BLaER1 treated with 17β-estradiol and CSF1 and Interleukin-3, amounts not matched to agents 10 nM and 100 nM (cell line): ENCODE data around the gene CCDC90B.
"Not testable (repeated sequence)": the region's sequence is repeated elsewhere in the genome, so short reads cannot be mapped to it uniquely, and the experiment has no call there.

Experiments
- H3K27ac ChIP-seq, 11 experiments: shearing (Covaris generic); formaldehyde crosslinking; 2 replicates each; pipeline ENCODE4 v1.8.1; 2022
- H3K27me3 ChIP-seq, 11 experiments: shearing (Covaris generic); formaldehyde crosslinking; 2 replicates each; pipeline ENCODE4 v1.8.1; 2022
- H3K36me3 ChIP-seq, 11 experiments: shearing (Covaris generic); formaldehyde crosslinking; 2 replicates each; pipeline ENCODE4 v1.8.1; 2022
- H3K4me1 ChIP-seq, 10 experiments: shearing (Covaris generic); formaldehyde crosslinking; 2 replicates each; pipeline ENCODE4 v1.8.1; 2022
- H3K4me2 ChIP-seq, 11 experiments: shearing (Covaris generic); formaldehyde crosslinking; 2 replicates each; pipeline ENCODE4 v1.8.1; 2022
- H3K4me3 ChIP-seq, 10 experiments: shearing (Covaris generic); formaldehyde crosslinking; 2 replicates each; pipeline ENCODE4 v1.8.1; 2022
- H3K9ac ChIP-seq, 11 experiments: shearing (Covaris generic); formaldehyde crosslinking; 2 replicates each; pipeline ENCODE4 v1.8.1; 2022
- H3K9me3 ChIP-seq, 11 experiments: shearing (Covaris generic); formaldehyde crosslinking; replicated peaks in 1 of 11; 2 replicates each; pipeline ENCODE4 v1.8.1; 2022
- H4K20me1 ChIP-seq, 11 experiments: shearing (Covaris generic); formaldehyde crosslinking; 2 replicates each; pipeline ENCODE4 v1.8.1; 2022
- Cebpa-rat ChIP-seq, 11 experiments: shearing (Covaris generic); IDR thresholded peaks; 2 replicates each; pipeline ENCODE4 v1.8.1; 2022

The CCDC90B gene

DNA sequence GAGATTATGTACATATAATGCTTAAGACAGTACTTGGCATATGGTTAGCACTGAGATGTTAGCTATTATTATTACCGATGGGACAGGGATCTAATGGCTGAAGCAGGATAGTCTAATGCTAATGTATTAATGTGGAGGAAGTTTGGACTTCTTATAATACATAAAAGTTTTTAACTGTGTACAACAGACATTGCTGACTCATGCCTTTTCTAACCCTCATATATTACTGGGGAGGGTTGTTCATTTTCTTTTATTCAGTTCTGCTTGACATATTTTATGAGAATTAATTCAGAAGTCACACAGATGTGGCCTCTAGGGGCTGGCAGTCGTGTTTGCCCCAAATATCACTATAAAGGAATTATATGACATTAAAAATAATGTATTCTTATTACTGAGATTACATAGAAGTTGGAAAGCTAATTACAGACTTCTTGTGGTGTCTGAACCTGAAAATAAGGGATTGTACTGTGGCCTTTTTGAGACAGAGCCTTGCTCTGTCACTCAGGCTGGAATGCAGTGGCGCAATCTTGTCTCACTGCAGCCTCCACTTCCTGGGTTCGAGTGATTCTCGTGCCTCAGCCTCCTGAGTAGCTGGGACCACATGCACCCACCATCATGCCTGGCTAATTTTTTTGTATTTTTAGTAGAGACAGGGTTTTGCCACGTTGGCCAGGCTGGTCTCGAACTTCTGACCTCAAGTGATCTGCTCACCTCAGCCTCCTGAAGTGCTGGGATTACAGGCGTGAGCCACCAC is 10.1 kb downstream of the CCDC90B start:
- no peak overlapping the region for H3K27ac ChIP-seq
- H4K20me1 ChIP-seq, result peaks cover 0 to 10% (median 0%) of the 10 kb centered on the region in 11 experiments; a peak in 4 of 22 replicates
- no peak for TF ChIP-seq Cebpa-rat (IDR thresholded peaks at IDR 0.05)
- H3K36me3 ChIP-seq, result peaks cover 49 to 94% (median 75%) of the 10 kb centered on the region in 11 experiments
- peaks cover 5 to 13% (median 10%) of the 10 kb centered on the region in 11 experiments; a peak in 20 of 22 replicates for H3K9me3 ChIP-seq
- no peak overlapping the region for H3K9ac ChIP-seq
- H3K4me2 ChIP-seq, result no peak overlapping the region
- no peaks in the 10 kb centered on the region for H3K4me1 ChIP-seq
- H3K27me3 ChIP-seq, result no peaks in the 10 kb centered on the region
- no peak overlapping the region for H3K4me3 ChIP-seq

DNA sequence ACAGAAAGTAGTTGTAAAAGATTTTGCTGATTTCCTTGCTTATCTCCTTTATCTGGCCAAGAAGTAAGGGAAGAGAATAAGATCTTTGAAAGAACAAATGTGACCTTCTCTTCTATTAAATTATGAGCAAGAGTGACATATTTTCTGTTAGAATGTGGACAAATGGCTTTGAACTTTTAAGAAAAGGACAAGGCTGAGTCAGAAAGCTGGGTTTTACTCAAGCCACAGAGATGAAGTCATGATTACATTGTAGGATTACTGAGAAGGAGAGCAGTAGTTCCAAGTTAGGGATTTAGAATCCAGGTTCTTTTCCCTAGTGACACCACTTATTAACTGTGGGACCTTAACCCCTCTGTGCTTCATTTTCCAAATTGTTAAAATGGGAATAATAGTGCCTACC is 13.5 kb downstream of the CCDC90B start:
- no peak for TF ChIP-seq Cebpa-rat (IDR thresholded peaks at IDR 0.05)
- Histone ChIP-seq H4K20me1 (peaks cover 0 to 7% (median 0%) of the 10 kb centered on the region in 11 experiments; a peak in 3 of 22 replicates), H3K4me2 (no peak overlapping the region), H3K9ac (no peak overlapping the region), H3K27me3 (no peaks in the 10 kb centered on the region), H3K27ac (no peak overlapping the region), H3K36me3 (peaks cover 41 to 80% (median 62%) of the 10 kb centered on the region in 11 experiments), H3K4me3 (no peak overlapping the region), H3K4me1 (no peaks in the 10 kb centered on the region), H3K9me3 (peaks cover 5 to 13% (median 10%) of the 10 kb centered on the region in 11 experiments; a peak in 20 of 22 replicates)

DNA sequence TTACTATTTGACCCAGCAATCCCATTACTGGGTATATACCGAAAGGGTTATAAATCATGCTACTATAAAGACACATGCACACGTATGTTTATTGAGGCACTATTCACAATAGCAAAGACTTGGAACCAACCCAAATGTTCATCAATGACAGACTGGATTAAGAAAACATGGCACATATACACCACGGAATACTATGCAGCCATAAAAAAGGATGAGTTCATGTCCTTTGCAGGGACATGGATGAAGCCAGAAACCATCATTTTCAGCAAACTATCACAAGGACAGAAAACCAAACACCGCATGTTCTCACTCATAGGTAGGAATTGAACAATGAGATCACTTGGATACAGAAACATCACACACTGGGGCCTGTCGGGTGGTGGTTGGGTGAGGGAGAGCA is 14.4 kb downstream of the CCDC90B start:
- H3K27ac ChIP-seq, H3K4me1 ChIP-seq, H4K20me1 ChIP-seq, H3K4me3 ChIP-seq, H3K27me3 ChIP-seq, H3K9ac ChIP-seq, H3K4me2 ChIP-seq: not testable (repeated sequence)
- H3K36me3 ChIP-seq, result peaks cover 35 to 80% (median 60%) of the 10 kb centered on the region in 11 experiments
- H3K9me3 ChIP-seq, result peaks cover 5 to 13% (median 10%) of the 10 kb centered on the region in 11 experiments; a peak in 20 of 22 replicates

DNA sequence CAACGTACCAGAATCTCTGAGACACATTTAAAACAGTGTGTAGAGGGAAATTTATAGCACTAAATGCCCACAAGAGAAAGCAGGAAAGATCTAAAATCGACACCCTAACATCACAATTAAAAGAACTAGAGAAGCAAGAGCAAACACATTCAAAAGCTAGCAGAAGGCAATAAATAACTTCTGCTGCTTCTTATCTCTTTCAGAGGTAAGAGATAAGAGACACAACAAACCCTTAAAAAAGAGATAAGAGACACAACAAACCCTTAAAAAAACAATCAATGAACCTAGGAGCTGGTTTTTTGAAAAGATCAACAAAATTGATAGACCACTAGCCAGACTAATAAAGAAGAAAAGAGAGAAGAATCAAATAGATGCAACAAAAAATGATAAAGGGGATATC is 17.1 kb downstream of the CCDC90B start:
- H3K4me3 ChIP-seq, H3K9ac ChIP-seq, H3K27ac ChIP-seq, H3K4me1 ChIP-seq, H4K20me1 ChIP-seq, H3K27me3 ChIP-seq, H3K4me2 ChIP-seq: not testable (repeated sequence)
- H3K36me3 ChIP-seq, result peaks cover 47 to 79% (median 60%) of the 10 kb centered on the region in 11 experiments
- peaks cover 5 to 18% (median 10%) of the 10 kb centered on the region in 11 experiments; a peak in 20 of 22 replicates for H3K9me3 ChIP-seq

DNA sequence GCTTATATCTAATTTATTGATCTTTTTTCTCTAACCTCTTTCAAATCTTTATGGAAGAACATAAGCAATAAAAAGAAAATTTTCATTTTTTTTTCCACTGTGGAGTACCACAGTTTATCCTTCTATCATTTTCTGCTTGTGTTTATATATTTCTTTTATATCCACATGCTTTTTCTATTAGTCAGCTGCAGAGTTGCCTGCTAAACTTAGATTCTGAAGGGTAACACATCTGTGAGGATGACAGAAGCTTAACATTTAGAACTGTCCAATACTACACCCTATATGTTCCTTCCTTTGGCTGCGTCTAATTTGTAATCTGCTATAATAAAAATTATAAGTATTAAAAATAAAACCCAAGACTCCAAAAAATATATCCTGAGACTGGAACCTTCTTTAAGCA is 20.8 kb downstream of the CCDC90B start:
- no peak for TF ChIP-seq Cebpa-rat (IDR thresholded peaks at IDR 0.05)

DNA sequence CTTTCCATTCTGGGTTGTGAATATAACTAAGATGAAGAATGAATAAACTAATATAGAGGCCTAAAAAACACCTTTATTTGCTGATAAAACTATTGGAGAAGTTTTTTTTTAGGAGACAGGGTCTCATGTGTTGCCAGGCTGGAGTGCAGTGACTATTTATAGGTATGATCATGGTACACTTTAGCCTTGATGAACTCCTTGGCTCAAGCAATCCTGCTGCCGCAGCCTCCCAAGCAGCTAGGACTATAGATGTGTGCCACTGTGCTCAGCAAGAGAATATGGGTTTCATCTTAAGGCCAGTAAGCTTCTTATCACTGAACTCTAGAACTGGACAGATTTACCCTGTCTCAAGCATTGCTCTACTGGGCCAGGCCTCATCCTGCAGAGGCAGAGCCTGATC is 26.6 kb downstream of the CCDC90B start:
- TF ChIP-seq Cebpa-rat (IDR thresholded peaks at IDR 0.05), result no peak

More for the DNA sequence above, 20.8 kb downstream of the CCDC90B start:
- H3K9ac ChIP-seq, result no peak overlapping the region
- peaks cover 45 to 81% (median 60%) of the 10 kb centered on the region in 11 experiments for H3K36me3 ChIP-seq
- H3K4me3 ChIP-seq, result no peak overlapping the region
- H3K27ac ChIP-seq, result no peak overlapping the region
- peaks cover 0 to 6% (median 0%) of the 10 kb centered on the region in 11 experiments; a peak in 4 of 22 replicates for H3K9me3 ChIP-seq
- no peaks in the 10 kb centered on the region for H3K27me3 ChIP-seq
- peaks cover 0 to 4% (median 0%) of the 10 kb centered on the region in 11 experiments; a peak in 2 of 22 replicates for H4K20me1 ChIP-seq
- no peaks in the 10 kb centered on the region for H3K4me1 ChIP-seq
- no peak overlapping the region for H3K4me2 ChIP-seq

DNA sequence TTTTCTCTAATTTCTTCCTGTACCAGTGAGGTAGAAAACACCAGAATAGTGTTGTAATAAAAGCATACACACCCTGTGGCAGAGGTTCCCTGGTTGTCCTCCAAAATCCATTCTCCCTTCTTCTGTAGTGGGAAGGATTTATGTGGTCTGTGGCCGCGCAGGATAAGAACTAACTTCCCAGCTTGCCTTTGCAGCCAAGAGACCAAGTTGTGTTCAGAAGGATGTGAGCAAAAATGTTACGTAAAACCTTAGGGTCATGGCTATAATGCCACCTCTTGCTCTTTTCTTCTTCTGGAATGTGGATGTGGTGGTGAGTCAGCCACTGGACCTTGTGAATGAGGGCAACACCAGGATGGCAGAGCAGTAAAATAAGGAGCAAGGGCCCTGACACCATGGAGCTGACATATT is 28.4 kb downstream of the CCDC90B start:
- TF ChIP-seq Cebpa-rat (IDR thresholded peaks at IDR 0.05), result no peak
- Histone ChIP-seq H3K4me3 (no peak overlapping the region), H3K27ac (no peak overlapping the region), H3K27me3 (no peaks in the 10 kb centered on the region), H3K4me1 (no peaks in the 10 kb centered on the region), H3K9me3 (no peaks in the 10 kb centered on the region), H4K20me1 (peaks cover 0 to 5% (median 0%) of the 10 kb centered on the region in 11 experiments; a peak in 1 of 22 replicates), H3K4me2 (no peak overlapping the region), H3K36me3 (peaks cover 45 to 91% (median 58%) of the 10 kb centered on the region in 11 experiments), H3K9ac (no peak overlapping the region)

More for the DNA sequence above, 26.6 kb downstream of the CCDC90B start:
- H3K9ac ChIP-seq, result no peak overlapping the region
- H4K20me1 ChIP-seq, result peaks cover 0 to 5% (median 0%) of the 10 kb centered on the region in 11 experiments; a peak in 1 of 22 replicates
- no peak overlapping the region for H3K4me3 ChIP-seq
- H3K4me2 ChIP-seq, result no peak overlapping the region
- no peaks in the 10 kb centered on the region for H3K9me3 ChIP-seq
- H3K27ac ChIP-seq, result no peak overlapping the region
- no peaks in the 10 kb centered on the region for H3K4me1 ChIP-seq
- H3K36me3 ChIP-seq, result peaks cover 62 to 95% (median 74%) of the 10 kb centered on the region in 11 experiments
- no peaks in the 10 kb centered on the region for H3K27me3 ChIP-seq

DNA sequence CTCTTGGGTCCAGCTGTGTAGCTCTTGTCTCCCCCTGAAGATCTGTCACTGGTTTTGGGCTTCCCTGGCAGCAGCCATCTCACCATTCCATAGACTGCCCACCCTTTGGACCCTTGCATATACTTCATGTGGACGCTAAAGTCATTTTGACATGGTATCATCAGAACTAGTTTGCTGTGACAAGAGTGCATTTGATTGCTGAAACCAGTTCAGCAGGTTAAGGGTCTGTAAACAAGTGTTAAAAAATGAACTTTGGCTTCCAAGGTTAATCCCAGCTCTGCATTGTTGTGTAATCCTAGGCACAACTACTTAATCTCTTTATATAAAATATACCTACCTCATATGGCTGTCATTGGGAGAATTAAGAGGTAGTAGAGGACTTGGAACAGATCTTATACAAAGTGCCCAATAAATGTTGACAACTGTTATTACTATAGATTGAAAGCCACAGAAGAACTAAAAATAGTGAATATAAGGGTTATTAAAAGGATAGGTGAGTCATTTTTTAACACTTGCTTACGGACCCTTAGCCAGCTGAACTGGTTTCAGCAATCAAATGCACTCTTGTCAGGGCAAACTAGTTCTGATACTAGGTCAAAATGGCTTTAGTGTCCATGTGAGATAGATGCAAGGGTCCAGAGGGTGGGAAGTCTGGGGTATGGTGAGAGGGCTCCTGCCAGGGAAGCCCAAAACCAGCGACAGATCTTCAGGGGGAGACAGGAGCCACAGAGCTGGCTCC is 29.4 kb downstream of the CCDC90B start:
- H3K27me3 ChIP-seq, result no peaks in the 10 kb centered on the region
- no peak overlapping the region for H3K9ac ChIP-seq
- H3K27ac ChIP-seq, result no peak overlapping the region
- H3K36me3 ChIP-seq, result peaks cover 42 to 91% (median 55%) of the 10 kb centered on the region in 11 experiments
- H3K4me1 ChIP-seq, result no peaks in the 10 kb centered on the region
- H3K4me3 ChIP-seq, result no peak overlapping the region
- H4K20me1 ChIP-seq, result peaks cover 0 to 5% (median 0%) of the 10 kb centered on the region in 11 experiments; a peak in 1 of 22 replicates
- H3K4me2 ChIP-seq, result no peak overlapping the region
- no peak for TF ChIP-seq Cebpa-rat (IDR thresholded peaks at IDR 0.05)
- H3K9me3 ChIP-seq, result no peaks in the 10 kb centered on the region

DNA sequence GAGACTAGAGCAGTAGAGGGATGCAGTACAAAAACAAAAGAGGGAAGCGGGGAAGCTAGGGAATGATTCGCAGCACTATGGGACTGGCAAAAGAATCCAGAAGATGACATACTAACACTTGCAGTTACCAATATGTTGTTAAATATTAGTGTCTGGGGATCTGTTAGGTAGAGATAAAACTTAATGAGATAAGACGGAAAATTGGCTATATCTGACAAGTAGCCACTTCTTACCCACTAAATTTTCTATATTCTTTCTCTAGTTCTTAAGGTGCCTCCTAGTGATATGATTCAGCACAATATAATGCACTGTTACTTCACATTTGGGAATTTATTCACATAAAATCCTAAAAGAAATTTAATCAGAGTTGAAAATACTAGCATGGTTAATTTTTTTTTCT is 30.8 kb downstream of the CCDC90B start:
- no peak overlapping the region for H3K9ac ChIP-seq
- no peaks in the 10 kb centered on the region for H3K4me1 ChIP-seq
- no peaks in the 10 kb centered on the region for H3K9me3 ChIP-seq
- peaks cover 36 to 78% (median 44%) of the 10 kb centered on the region in 11 experiments for H3K36me3 ChIP-seq
- H3K27ac ChIP-seq, result no peak overlapping the region
- no peaks in the 10 kb centered on the region for H3K27me3 ChIP-seq
- H3K4me2 ChIP-seq, result no peak overlapping the region
- H3K4me3 ChIP-seq, result no peak overlapping the region
- no peak for TF ChIP-seq Cebpa-rat (IDR thresholded peaks at IDR 0.05)
- peaks cover 0 to 5% (median 0%) of the 10 kb centered on the region in 11 experiments; a peak in 2 of 22 replicates for H4K20me1 ChIP-seq
